Breast epithelium (tissue), 4 donors: ENCODE results near the gene PTPRK. TPM values are rescaled to one million over a fixed set of nuclear protein-coding genes. Genes with fewer than 3 reads are reported as not detected.
"Not testable (repeated sequence)": the region's sequence is repeated elsewhere in the genome, so short reads cannot be mapped to it uniquely, and the experiment has no call there.

Experiments used
- DNase-seq, 2 donors: peaks; one replicate each; pipeline ENCODE4 v3.0.0-alpha.2; 2019; ENCODE audit warnings: low spot score in 2 of 2
- H3K27ac ChIP-seq, 2 donors: fragments of 200-600 bp; sonication (generic) in 1 of 2; one replicate each; pipeline ENCODE4 v1.5.1; 2016 to 2019; ENCODE audit warnings: mild to moderate bottlenecking in 1 of 2
- H3K27me3 ChIP-seq, 2 donors: fragments of 200-600 bp; sonication (generic) in 1 of 2; one replicate each; pipeline versions ENCODE4 v1.5.1 to v1.6.0; 2017 to 2019; ENCODE audit warnings: control low read depth in 1 of 2, mild to moderate bottlenecking in 1 of 2
- H3K36me3 ChIP-seq: fragments of 200-600 bp; one replicate; pipeline ENCODE4 v1.5.1; 2019
- H3K4me1 ChIP-seq, 2 donors: fragments of 200-600 bp; sonication (generic); one replicate each; pipeline ENCODE4 v1.5.1; 2016 to 2019; ENCODE audit warnings: control low read depth in 1 of 2
- H3K4me3 ChIP-seq, 3 donors: fragments of 200-600 bp; sonication (generic); 1 replicate in 2 of 3; 2 replicates in 1 of 3; pipeline ENCODE4 v1.5.1; 2016 to 2019; ENCODE audit warnings: mild to moderate bottlenecking in 3 of 3, moderate library complexity in 2 of 3
- H3K9me3 ChIP-seq, 2 donors: fragments of 200-600 bp; sonication (generic) in 1 of 2; one replicate each; pipeline ENCODE4 v1.5.1; 2016 to 2019; ENCODE audit warnings: control low read depth in 1 of 2
- CTCF ChIP-seq, 3 donors: fragments of 450-650 bp; IDR thresholded peaks; one replicate each; pipeline ENCODE4 v1.5.1; 2016 to 2017; ENCODE audit warnings: antibody characterized with exemption in 3 of 3, mild to moderate bottlenecking in 3 of 3, moderate library complexity in 3 of 3
- POLR2A ChIP-seq: fragments of 450-650 bp; IDR thresholded peaks from one replicate; pipeline ENCODE4 v1.6.1; 2016; ENCODE audit warnings: antibody characterized with exemption, mild to moderate bottlenecking, moderate library complexity
- POLR2AphosphoS5 ChIP-seq, 3 donors: sonication (generic); formaldehyde crosslinking; IDR thresholded peaks; one replicate each; pipeline ENCODE4 v1.6.1; 2017; ENCODE audit warnings: antibody characterized with exemption in 3 of 3
- intact Hi-C: fragments of 100-400 bp; cut with DNase I; formaldehyde crosslinking; loops from one replicate; pipeline ENCODE4 v1.15.1; 2023; ENCODE audit warnings: low total_unique reads
- total RNA-seq, 3 donors: library from RNA; depleted of rRNA; stranded (reverse); fragments of >200 nt; gene quantifications; one replicate each; pipeline ENCODE4 v1.1.0, GENCODE V29; 2016

PTPRK gene
- total RNA-seq, 3 donors from 2014 or later, result 29.1 to 134 (median 77.0) TPM

GRCh38 chr6:127934956-127935355 lies 585.4 kb downstream of the PTPRK start:
- no peak overlapping the region for H3K4me3 ChIP-seq
- no peaks in the 10 kb centered on the region for H3K4me1 ChIP-seq
- H3K27me3 ChIP-seq, result no peaks in the 10 kb centered on the region
- no peak for DNase-seq
- TF ChIP-seq POLR2AphosphoS5 (IDR thresholded peaks at IDR 0.05) (no peak), POLR2A (no peak), CTCF (IDR thresholded peaks at IDR 0.05) (no peak)
- H3K9me3 ChIP-seq, result peaks cover 8 to 12% of the 10 kb centered on the region in 2 donors
- no peak overlapping the region for H3K27ac ChIP-seq
- H3K36me3 ChIP-seq, result no peaks in the 10 kb centered on the region
- intact Hi-C loops, result no loop called here

- Histone ChIP-seq H3K9me3 (peaks cover 8 to 12% of the 10 kb centered on the region in 2 donors), H3K36me3 (no peaks in the 10 kb centered on the region), H3K27ac (no peak overlapping the region), H3K27me3 (no peaks in the 10 kb centered on the region), H3K4me1 (no peaks in the 10 kb centered on the region), H3K4me3 (no peak overlapping the region)
- intact Hi-C loops, result no loop called here
- no peak for DNase-seq
- no peak for TF ChIP-seq POLR2A
- TF ChIP-seq POLR2AphosphoS5 (IDR thresholded peaks at IDR 0.05), result no peak
- TF ChIP-seq CTCF (IDR thresholded peaks at IDR 0.05), result no peak
Observed at GRCh38 chr6:127933852-127934840, 586.3 kb downstream of the PTPRK start.

GRCh38 chr6:127933137-127933536 lies 587.3 kb downstream of the PTPRK start:
- no peaks in the 10 kb centered on the region for H3K27me3 ChIP-seq
- H3K9me3 ChIP-seq, result peaks cover 8 to 12% of the 10 kb centered on the region in 2 donors
- no peak overlapping the region for H3K27ac ChIP-seq
- TF ChIP-seq POLR2AphosphoS5 (IDR thresholded peaks at IDR 0.05) (no peak), POLR2A (no peak), CTCF (IDR thresholded peaks at IDR 0.05) (no peak)
- no peak for DNase-seq
- no peaks in the 10 kb centered on the region for H3K4me1 ChIP-seq
- H3K4me3 ChIP-seq, result no peak overlapping the region
- intact Hi-C loops, result no loop called here
- H3K36me3 ChIP-seq, result no peaks in the 10 kb centered on the region

GRCh38 chr6:127932708-127933107 lies 587.7 kb downstream of the PTPRK start:
- TF ChIP-seq POLR2A (no peak), POLR2AphosphoS5 (IDR thresholded peaks at IDR 0.05) (no peak), CTCF (IDR thresholded peaks at IDR 0.05) (no peak)
- intact Hi-C loops, result no loop called here
- Histone ChIP-seq H3K27me3 (no peaks in the 10 kb centered on the region), H3K4me1 (no peaks in the 10 kb centered on the region), H3K9me3 (peaks cover 8 to 12% of the 10 kb centered on the region in 2 donors), H3K27ac (no peak overlapping the region), H3K4me3 (no peak overlapping the region), H3K36me3 (no peaks in the 10 kb centered on the region)
- no peak for DNase-seq

GRCh38 chr6:127926441-127926840 lies 594.0 kb downstream of the PTPRK start:
- H3K4me3 ChIP-seq, H3K4me1 ChIP-seq, H3K9me3 ChIP-seq, H3K27me3 ChIP-seq, intact Hi-C loops, H3K36me3 ChIP-seq, H3K27ac ChIP-seq, DNase-seq: not testable (repeated sequence)
